RWPE1 (cell line): Measurements from ENCODE around the gene SCN4B.

Experiments used
- CTCF ChIA-PET: fragments of 350-600 bp; sonication (Branson Sonifier 250); formaldehyde crosslinking; extraction: SDS; loops from one replicate; lab custom pipeline; 2021; lab: Yijun Ruan, JAX
- POLR2A ChIA-PET: fragments of 400-600 bp; formaldehyde crosslinking; extraction: SDS; loops from one replicate; lab custom pipeline; 2020; ENCODE audit warnings: antibody characterized with exemption; ENCODE audit not compliant: low non-redundant PET; lab: Yijun Ruan, JAX
- DNase-seq: peaks from one replicate; pipeline ENCODE4 v3.0.0; 2012; ENCODE audit warnings: low spot score
- H3K27ac ChIP-seq: fragments of 450-650 bp; 2 replicates; pipeline ENCODE4 v1.5.1; 2017
- TF ChIP-seq, protein P1 (sequence below): fragments of 450-650 bp; conservative IDR thresholded peaks from 2 replicates; pipeline ENCODE4 v1.5.1; 2017; ENCODE audit warnings: low read depth, mild to moderate bottlenecking

Gene SCN4B

DNA sequence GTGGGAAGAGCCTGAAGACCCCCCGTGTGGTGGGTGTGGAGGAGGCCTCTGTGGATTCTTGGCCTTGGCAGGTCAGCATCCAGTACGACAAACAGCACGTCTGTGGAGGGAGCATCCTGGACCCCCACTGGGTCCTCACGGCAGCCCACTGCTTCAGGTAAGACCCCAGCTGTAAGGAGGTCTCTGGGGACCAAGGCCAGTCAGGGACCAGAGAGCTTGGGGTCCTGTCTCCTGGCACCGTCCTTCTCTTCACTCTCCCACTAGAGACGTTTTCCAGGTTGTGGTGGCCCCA lies 40.9 kb downstream of the SCN4B start:
- POLR2A ChIA-PET = no interaction called here
- TF ChIP-seq, protein P1, sequence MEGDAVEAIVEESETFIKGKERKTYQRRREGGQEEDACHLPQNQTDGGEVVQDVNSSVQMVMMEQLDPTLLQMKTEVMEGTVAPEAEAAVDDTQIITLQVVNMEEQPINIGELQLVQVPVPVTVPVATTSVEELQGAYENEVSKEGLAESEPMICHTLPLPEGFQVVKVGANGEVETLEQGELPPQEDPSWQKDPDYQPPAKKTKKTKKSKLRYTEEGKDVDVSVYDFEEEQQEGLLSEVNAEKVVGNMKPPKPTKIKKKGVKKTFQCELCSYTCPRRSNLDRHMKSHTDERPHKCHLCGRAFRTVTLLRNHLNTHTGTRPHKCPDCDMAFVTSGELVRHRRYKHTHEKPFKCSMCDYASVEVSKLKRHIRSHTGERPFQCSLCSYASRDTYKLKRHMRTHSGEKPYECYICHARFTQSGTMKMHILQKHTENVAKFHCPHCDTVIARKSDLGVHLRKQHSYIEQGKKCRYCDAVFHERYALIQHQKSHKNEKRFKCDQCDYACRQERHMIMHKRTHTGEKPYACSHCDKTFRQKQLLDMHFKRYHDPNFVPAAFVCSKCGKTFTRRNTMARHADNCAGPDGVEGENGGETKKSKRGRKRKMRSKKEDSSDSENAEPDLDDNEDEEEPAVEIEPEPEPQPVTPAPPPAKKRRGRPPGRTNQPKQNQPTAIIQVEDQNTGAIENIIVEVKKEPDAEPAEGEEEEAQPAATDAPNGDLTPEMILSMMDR = no peak
- CTCF ChIA-PET = no interaction called here
- H3K27ac ChIP-seq = no peak overlapping the region
- no peak for DNase-seq

DNA sequence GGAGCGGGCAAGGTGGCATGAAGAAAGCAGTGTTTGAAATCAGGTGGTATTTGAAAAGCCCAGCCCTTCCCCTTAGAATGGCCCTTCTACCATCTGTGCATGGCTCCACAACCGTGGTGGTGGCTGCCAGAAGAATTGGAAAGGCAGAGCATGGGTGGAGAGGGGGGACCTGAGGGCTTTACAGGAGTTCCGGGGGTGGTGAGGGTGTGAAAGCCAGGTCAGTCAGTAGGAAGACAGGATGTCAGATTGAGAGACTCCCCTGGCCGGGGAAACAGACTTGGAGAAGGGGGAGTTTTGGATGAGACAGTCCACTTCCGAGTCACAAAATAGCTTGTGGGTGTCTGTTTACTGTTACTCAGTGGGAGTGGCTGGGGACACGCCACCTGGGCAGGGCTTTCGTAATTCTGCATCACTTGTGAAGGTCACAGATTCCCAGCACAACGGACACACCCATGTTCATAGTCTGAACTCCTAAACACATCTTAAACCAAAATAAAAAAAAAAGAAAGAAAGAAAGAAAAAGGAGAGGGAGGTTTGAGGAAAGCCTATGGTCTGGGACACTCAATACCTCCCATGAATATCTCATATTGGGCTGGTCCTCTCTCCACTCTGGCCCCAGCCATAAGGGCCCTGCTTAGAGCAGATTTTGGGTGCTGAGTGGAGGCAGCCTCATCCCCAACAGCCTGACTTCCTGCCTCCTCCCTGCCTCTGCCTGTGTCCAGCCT lies 41.4 kb downstream of the SCN4B start:
- H3K27ac ChIP-seq = no peak overlapping the region
- TF ChIP-seq, protein P1 = no peak
- POLR2A ChIA-PET = no interaction called here
- no peak for DNase-seq
- CTCF ChIA-PET = no interaction called here

DNA sequence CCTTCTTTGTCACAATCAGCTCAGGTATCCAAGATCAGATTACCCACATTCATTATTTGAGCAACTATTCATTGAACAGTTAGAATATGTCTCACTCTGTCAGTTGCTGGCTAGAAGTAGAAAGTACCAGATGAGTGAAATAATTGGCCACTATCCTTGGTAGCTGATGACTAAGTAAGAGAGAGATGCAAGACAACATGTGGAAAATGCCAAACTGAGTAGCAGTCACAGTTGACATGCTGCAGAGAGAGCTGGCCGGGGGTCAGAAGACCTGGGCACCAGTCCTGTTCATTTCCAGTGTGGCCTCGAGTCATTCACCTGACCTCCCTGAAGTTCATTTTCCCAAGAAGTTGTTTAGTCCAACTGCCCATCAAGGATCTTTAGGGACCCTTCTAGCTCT lies 43.4 kb downstream of the SCN4B start:
- POLR2A ChIA-PET = no interaction called here
- DNase-seq = no peak
- no peak overlapping the region for H3K27ac ChIP-seq
- TF ChIP-seq, protein P1 = no peak
- CTCF ChIA-PET = interaction anchor here (0.7 kb wide), 1 partner anchor 28 kb away, joined by 4 read pairs; no protein-coding TSS in a partner anchor

DNA sequence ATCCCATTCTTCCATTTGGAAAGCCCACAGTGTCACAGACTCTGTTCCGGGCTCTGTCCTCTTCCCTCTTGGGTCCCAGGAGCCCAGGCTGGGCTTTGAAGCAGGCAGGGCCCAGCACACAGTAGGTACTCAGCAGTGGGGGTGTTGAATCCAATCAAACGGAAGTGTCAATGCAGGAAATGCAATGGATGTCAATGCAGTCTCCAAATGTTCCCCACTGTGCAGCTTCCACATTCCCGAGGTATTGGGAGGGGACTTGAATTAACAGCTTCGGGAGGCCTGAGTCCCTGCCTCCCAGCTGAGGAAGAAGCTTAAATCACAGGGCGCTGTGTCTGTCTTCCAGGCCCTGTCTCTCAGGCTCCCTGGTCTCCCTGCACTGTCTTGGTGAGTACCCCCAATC lies 44.1 kb downstream of the SCN4B start:
- TF ChIP-seq, protein P1 = no peak
- H3K27ac ChIP-seq = no peak overlapping the region
- no peak for DNase-seq
- POLR2A ChIA-PET = no interaction called here
- CTCF ChIA-PET = interaction anchor here (0.7 kb wide), 1 partner anchor 11 kb away, joined by 3 read pairs; no protein-coding TSS in a partner anchor

- peak; percentile 52 for DNase-seq
- ChIA-PET CTCF (no interaction called here), POLR2A (no interaction called here)
- no peak overlapping the region for H3K27ac ChIP-seq
- TF ChIP-seq, protein P1 = no peak
These were observed 45.8 kb downstream of the SCN4B start for GRCh38 chr11:118106789-118107335.

- ChIA-PET CTCF (no interaction called here), POLR2A (no interaction called here)
- TF ChIP-seq, protein P1 = no peak
- DNase-seq = no peak
- no peak overlapping the region for H3K27ac ChIP-seq
These were observed 46.8 kb downstream of the SCN4B start for GRCh38 chr11:118105657-118106305.
